GM23248 (cell line): ENCODE data around the gene CWF19L1.

Source experiments
- EZH2 ChIP-seq: fragments of 200-600 bp; sonication (generic); IDR thresholded peaks from 2 replicates; pipeline ENCODE4 v1.6.1; 2018; ENCODE audit warnings: antibody characterized with exemption, mild to moderate bottlenecking; ENCODE audit not compliant: insufficient read depth, poor library complexity, severe bottlenecking
- EZH2phosphoT487 ChIP-seq: fragments of 200-600 bp; sonication (generic); IDR thresholded peaks from 2 replicates; pipeline ENCODE4 v1.6.1; 2018; ENCODE audit warnings: antibody characterized with exemption, moderate library complexity, mild to moderate bottlenecking, low read depth; ENCODE audit not compliant: insufficient read depth

GRCh38 chr10:100223879-100224278, 43.6 kb downstream of the CWF19L1 start:
- TF ChIP-seq EZH2: no peak
- no peak for TF ChIP-seq EZH2phosphoT487
